ENCODE data around the gene SERPINE2. TPM values are rescaled to one million over a fixed set of nuclear protein-coding genes. Genes with fewer than 3 reads are reported as not detected.
A peak's percentile ranks its signal among the peaks of the same experiment; 100 is the strongest.

The SERPINE2 gene
- total and polyA plus RNA-seq, 8 donors, result 1.8 to 27.4 (median 11.2) TPM; not detected in 1

DNA sequence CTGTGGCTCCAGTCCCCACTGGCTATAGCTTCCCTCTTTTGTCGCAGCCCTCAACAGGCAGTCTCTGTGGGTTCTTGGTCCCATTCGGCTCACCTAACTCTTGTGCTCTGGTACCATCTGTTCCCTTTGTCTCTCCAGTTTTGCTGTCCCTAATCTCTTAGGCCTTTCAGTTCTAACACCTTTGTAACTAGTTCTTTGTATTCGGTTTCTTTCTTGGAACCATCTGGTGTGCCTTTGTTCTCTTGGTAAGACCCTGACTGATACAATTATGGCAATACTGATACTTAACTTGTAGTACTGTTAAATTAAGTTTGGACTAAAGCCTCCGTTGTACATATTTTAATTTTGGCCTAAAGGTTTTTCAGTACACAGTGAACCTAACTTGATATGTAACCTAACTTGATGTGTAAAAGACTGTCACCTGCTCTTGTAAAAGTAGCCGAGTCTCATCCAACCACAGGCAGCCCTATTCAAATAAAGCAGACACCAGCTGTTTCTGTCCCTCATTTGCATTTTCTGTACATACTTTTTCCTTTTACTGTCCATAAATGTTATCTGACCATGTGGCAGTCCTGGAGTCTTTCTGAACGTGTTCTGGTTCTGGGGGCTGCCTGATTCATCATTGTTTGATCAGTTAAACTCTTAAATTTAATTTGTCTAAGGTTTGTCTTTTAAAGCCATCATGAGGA lies 86.7 kb downstream of the SERPINE2 start:
- DNase-seq, result no peak
- Histone ChIP-seq H3K9me3 (no peaks in the 10 kb centered on the region), H3K27me3 (no peaks in the 10 kb centered on the region), H3K4me1 (peaks cover 0 to 28% (median 11%) of the 10 kb centered on the region in 4 donors), H3K27ac (peak overlapping the region in 1 of 5 donors; percentile 36), H3K4me3 (no peak overlapping the region), H3K36me3 (no peaks in the 10 kb centered on the region)
- WGBS, 5 donors, result 76 to 85% (median 82%) methylated on average over 6 of the region's 6 CpGs
- TF ChIP-seq POLR2AphosphoS5 (IDR thresholded peaks at IDR 0.05) (no peak), POLR2A (IDR thresholded peaks at IDR 0.05) (no peak), CTCF (IDR thresholded peaks at IDR 0.05) (no peak), EP300 (IDR thresholded peaks at IDR 0.05) (no peak)
- intact Hi-C loops (cut with DNase I; ENCODE audit: low total_unique reads), result no loop called here

- WGBS, 5 donors, result 47 to 63% (median 53%) methylated on average over 3 of the region's 3 CpGs
- Histone ChIP-seq H3K4me3 (no peak overlapping the region), H3K9me3 (no peaks in the 10 kb centered on the region), H3K36me3 (no peaks in the 10 kb centered on the region), H3K4me1 (peaks cover 0 to 23% (median 8%) of the 10 kb centered on the region in 4 donors), H3K27ac (peak overlapping the region in 1 of 5 donors; percentile 36), H3K27me3 (no peaks in the 10 kb centered on the region)
- no peak for DNase-seq
- intact Hi-C loops (cut with DNase I; ENCODE audit: low total_unique reads), result no loop called here
- TF ChIP-seq POLR2A (IDR thresholded peaks at IDR 0.05) (no peak), POLR2AphosphoS5 (IDR thresholded peaks at IDR 0.05) (no peak), CTCF (IDR thresholded peaks at IDR 0.05) (no peak), EP300 (IDR thresholded peaks at IDR 0.05) (no peak)
Observed at GRCh38 chr2:223950448-223951347, 88.4 kb downstream of the SERPINE2 start.

- H3K4me1 ChIP-seq, result peaks cover 0 to 28% (median 13%) of the 10 kb centered on the region in 4 donors
- H3K27ac ChIP-seq, result no peak overlapping the region
- no peaks in the 10 kb centered on the region for H3K9me3 ChIP-seq
- TF ChIP-seq CTCF (IDR thresholded peaks at IDR 0.05) (no peak), POLR2AphosphoS5 (IDR thresholded peaks at IDR 0.05) (no peak), EP300 (IDR thresholded peaks at IDR 0.05) (no peak), POLR2A (IDR thresholded peaks at IDR 0.05) (no peak)
- no peak overlapping the region for H3K4me3 ChIP-seq
- no peak for DNase-seq
- WGBS, 5 donors, result 66 to 89% (median 79%) methylated on average over 3 of the region's 3 CpGs
- intact Hi-C loops (cut with DNase I; ENCODE audit: low total_unique reads), result no loop called here
- H3K27me3 ChIP-seq, result no peaks in the 10 kb centered on the region
- H3K36me3 ChIP-seq, result no peaks in the 10 kb centered on the region
Observed at GRCh38 chr2:223949241-223949840, 89.7 kb downstream of the SERPINE2 start.

GRCh38 chr2:223947711-223948205 lies 91.3 kb downstream of the SERPINE2 start:
- peaks cover 9 to 39% (median 26%) of the 10 kb centered on the region in 4 donors for H3K4me1 ChIP-seq
- WGBS, 5 donors, result 29 to 50% (median 45%) methylated on average over 5 of the region's 5 CpGs
- no peaks in the 10 kb centered on the region for H3K36me3 ChIP-seq
- intact Hi-C loops (cut with DNase I; ENCODE audit: low total_unique reads), result no loop called here
- no peak overlapping the region for H3K27ac ChIP-seq
- H3K4me3 ChIP-seq, result no peak overlapping the region
- no peak for TF ChIP-seq CTCF (IDR thresholded peaks at IDR 0.05)
- no peak for TF ChIP-seq POLR2A (IDR thresholded peaks at IDR 0.05)
- no peak for TF ChIP-seq POLR2AphosphoS5 (IDR thresholded peaks at IDR 0.05)
- TF ChIP-seq EP300 (IDR thresholded peaks at IDR 0.05), result no peak
- no peak for DNase-seq
- no peaks in the 10 kb centered on the region for H3K9me3 ChIP-seq
- no peaks in the 10 kb centered on the region for H3K27me3 ChIP-seq

Measured in stomach (tissue), 9 donors.